Endothelial cell of umbilical vein (primary cell): ENCODE data around the gene PDZD4. TPM values are rescaled to one million over a fixed set of nuclear protein-coding genes. Genes with fewer than 3 reads are reported as not detected.

Experiments
- BruUV-seq: library from RNA; stranded (reverse); fragments of 400-500 nt; replicated peaks from 2 replicates; lab custom pipeline; 2021; lab: Mats Ljungman, UMichigan
- CTCF ChIA-PET: fragments of 300-600, 350-600 bp; sonication (Branson Sonifier 250); formaldehyde crosslinking; loops from one replicate; lab custom pipeline; 2021; ENCODE audit warnings: antibody characterized with exemption, inconsistent platforms; lab: Charles Lee
- POLR2A ChIA-PET: fragments of 300-600, 350-600 bp; sonication (Branson Sonifier 250); formaldehyde crosslinking; loops from one replicate; lab custom pipeline; 2021; ENCODE audit warnings: antibody characterized with exemption, inconsistent platforms; lab: Charles Lee
- DNase-seq: peaks from one replicate; pipeline ENCODE4 v3.0.0-alpha.2; 2011; ENCODE audit warnings: low read depth, low spot score
- FAIRE-seq: peaks from 2 replicates; lab custom pipeline; 2011; peaks lifted over from hg19 to GRCh38; lab: Jason Lieb, UNC
- H2AFZ ChIP-seq: 2 replicates; pipeline ENCODE4 v1.6.0; 2012; ENCODE audit warnings: low read depth, low read length, control low read depth, inconsistent platforms
- H3K27ac ChIP-seq: 2 replicates; pipeline ENCODE4 v1.5.1; 2011; ENCODE audit warnings: low read depth, mild to moderate bottlenecking, control low read depth, low read length, moderate library complexity; ENCODE audit not compliant: insufficient read depth
- H3K27me3 ChIP-seq, 2 experiments: 2 replicates each; pipeline versions ENCODE4 v1.6.0 to v1.6.1; 2011; ENCODE audit warnings: low read length in 2 of 2, mixed read lengths in 1 of 2; ENCODE audit not compliant: control insufficient read depth in 2 of 2, insufficient read depth in 2 of 2
- H3K36me3 ChIP-seq, 2 experiments: 2 replicates in 1 of 2; 3 replicates in 1 of 2; pipeline ENCODE4 v1.5.1; 2011; ENCODE audit warnings: low read length in 2 of 2, mild to moderate bottlenecking in 1 of 2, moderate library complexity in 1 of 2; ENCODE audit not compliant: control insufficient read depth in 2 of 2, insufficient read depth in 2 of 2; ENCODE audit errors: extremely low read depth in 1 of 2
- H3K4me1 ChIP-seq: 3 replicates; pipeline ENCODE4 v1.5.1; 2011; ENCODE audit warnings: mild to moderate bottlenecking, low read length; ENCODE audit not compliant: control insufficient read depth, insufficient read depth; ENCODE audit errors: extremely low read depth
- H3K4me2 ChIP-seq: 2 replicates; pipeline ENCODE4 v1.6.1; 2011; ENCODE audit warnings: low read length, control low read depth, mixed read lengths; ENCODE audit not compliant: insufficient read depth
- H3K4me3 ChIP-seq, 3 experiments: fragments of 200-600 bp in 1 of 3; sonication (generic), shearing (Covaris generic) in 1 of 3; replicated peaks in 1 of 3; 2 replicates each; pipeline ENCODE4 v1.5.1; 2011 to 2016; ENCODE audit warnings: control low read depth in 3 of 3, low read length in 3 of 3, mild to moderate bottlenecking in 2 of 3, inconsistent platforms in 1 of 3, low read depth in 1 of 3, moderate library complexity in 1 of 3; ENCODE audit not compliant: insufficient read depth in 1 of 3
- H3K79me2 ChIP-seq: 2 replicates; pipeline ENCODE4 v1.6.0; 2012; ENCODE audit warnings: low read length, inconsistent platforms; ENCODE audit not compliant: control insufficient read depth, insufficient read depth
- H3K9ac ChIP-seq: replicated peaks from 2 replicates; pipeline ENCODE3; 2011; ENCODE audit warnings: low read length, control low read depth; ENCODE audit not compliant: insufficient read depth; ENCODE audit errors: extremely low read depth
- H3K9me1 ChIP-seq: replicated peaks from 3 replicates; pipeline ENCODE4 v1.6.0; 2011; ENCODE audit warnings: mild to moderate bottlenecking, low read length; ENCODE audit not compliant: control insufficient read depth, insufficient read depth; ENCODE audit errors: extremely low read depth
- H3K9me3 ChIP-seq: replicated peaks from 2 replicates; pipeline ENCODE4 v1.5.1; 2012; ENCODE audit warnings: low read length, inconsistent platforms; ENCODE audit not compliant: control insufficient read depth, insufficient read depth
- H4K20me1 ChIP-seq: replicated peaks from 2 replicates; pipeline ENCODE3; 2011; ENCODE audit warnings: mild to moderate bottlenecking, low read length; ENCODE audit not compliant: control insufficient read depth, insufficient read depth; ENCODE audit errors: extremely low read depth
- EZH2 ChIP-seq: IDR thresholded peaks from 2 replicates; pipeline ENCODE4 v1.6.1; 2012; ENCODE audit warnings: borderline replicate concordance, low read depth, mild to moderate bottlenecking, moderate library complexity, low read length, inconsistent platforms; ENCODE audit not compliant: severe bottlenecking
- FOS ChIP-seq: IDR thresholded peaks from 2 replicates; pipeline ENCODE4 v1.6.1; 2011; ENCODE audit warnings: mild to moderate bottlenecking, low read length, moderate library complexity, borderline replicate concordance; ENCODE audit not compliant: insufficient read depth
- GATA2 ChIP-seq: IDR thresholded peaks from 2 replicates; pipeline ENCODE4 v1.7.0; 2011; ENCODE audit warnings: low read depth, mild to moderate bottlenecking, moderate library complexity, mixed read lengths, low read length; ENCODE audit not compliant: insufficient read length, insufficient read depth
- JUN ChIP-seq: IDR thresholded peaks from 2 replicates; pipeline ENCODE4 v1.6.1; 2011; ENCODE audit warnings: borderline replicate concordance, low read depth; ENCODE audit not compliant: insufficient read length, insufficient read depth
- MAX ChIP-seq: IDR thresholded peaks from 2 replicates; pipeline ENCODE4 v1.6.1; 2011; ENCODE audit not compliant: insufficient read depth, insufficient read length
- MYC ChIP-seq: IDR thresholded peaks from one replicate; pipeline ENCODE4 v1.6.1; 2011; ENCODE audit warnings: mild to moderate bottlenecking, low read depth, low read length
- POLR2A ChIP-seq: IDR thresholded peaks from 2 replicates; pipeline ENCODE4 v1.6.1; 2012; ENCODE audit warnings: low read depth, mild to moderate bottlenecking, control low read depth, low read length
- POLR2AphosphoS5 ChIP-seq: IDR thresholded peaks from 2 replicates; pipeline ENCODE4 v1.6.1; 2012; ENCODE audit warnings: low read depth, mild to moderate bottlenecking, control low read depth, low read length, moderate library complexity; ENCODE audit not compliant: insufficient read depth
- dilution Hi-C: fragments of 300-500 bp; cut with MboI; formaldehyde crosslinking; loops from one replicate; pipeline ENCODE4 v1.15.0; 2019; ENCODE audit warnings: low sequenced_read_pairs; ENCODE audit not compliant: extremely low pct_ligation_motif_present
- intact Hi-C: fragments of 100-400 bp; cut with micrococcal nuclease; formaldehyde crosslinking; loops from one replicate; pipeline ENCODE4 v1.10.0; 2022
- polyA plus RNA-seq, 4 experiments: library from polyadenylated mRNA; depleted of rRNA in 3 of 4; stranded (reverse) in 3 of 4; unstranded in 1 of 4; fragments of >200 nt; gene quantifications; 2 replicates each; pipeline versions ENCODE4 v1.2.1 to v1.2.3, GENCODE V29; 2011 to 2012; ENCODE audit warnings: missing spikeins in 1 of 4
- total RNA-seq: library from RNA; stranded (reverse); gene quantifications from 2 replicates; pipeline ENCODE4 v1.2.3, GENCODE V29; 2021
- TF ChIP-seq, protein P1 (sequence below), 2 donors: IDR thresholded peaks; 1 replicate in 1 of 2; 2 replicates in 1 of 2; pipeline ENCODE4 v1.5.1; 2011; ENCODE audit warnings: low read length in 2 of 2, mild to moderate bottlenecking in 2 of 2, moderate library complexity in 2 of 2, control low read depth in 1 of 2, inconsistent platforms in 1 of 2, low read depth in 1 of 2; ENCODE audit not compliant: insufficient read depth in 1 of 2; ENCODE audit errors: extremely low read depth in 1 of 2

PDZD4 gene
- total and polyA plus RNA-seq, 2 donors (not counting 3 experiments of a cell fraction or from before 2014, with no cell fraction given) = 0.07 to 0.09 TPM

DNA sequence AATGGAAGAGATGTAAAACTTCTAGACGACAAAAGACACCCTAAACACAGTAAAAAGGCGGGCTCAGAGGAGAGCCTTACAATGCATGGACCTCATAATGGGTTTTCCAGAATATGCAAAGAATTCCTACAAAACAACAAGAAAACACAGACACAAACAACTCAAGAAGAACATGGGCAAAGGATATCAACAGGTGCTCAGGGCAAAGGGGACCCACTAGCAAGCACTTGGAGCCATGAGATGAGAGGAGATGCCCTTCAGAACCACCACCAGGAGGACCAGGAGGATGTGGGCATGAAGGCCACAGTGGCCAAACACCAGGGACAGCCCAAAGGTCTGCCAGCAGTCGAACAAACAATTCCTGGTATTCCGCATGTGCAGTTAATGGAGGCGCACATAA, 17.2 kb downstream of the PDZD4 start:
- H3K9me3 ChIP-seq = no peaks in the 10 kb centered on the region
- H3K27me3 ChIP-seq = peaks cover 0 to 2% of the 10 kb centered on the region in 2 experiments
- FAIRE-seq (no peak), DNase-seq (no peak)
- CTCF ChIA-PET = no interaction called here
- H3K4me1 ChIP-seq = no peaks in the 10 kb centered on the region
- H4K20me1 ChIP-seq = no peaks in the 10 kb centered on the region
- dilution Hi-C loops (no loop called here), intact Hi-C loops (loop anchor here (10.0 kb wide), 1 partner anchor 72 kb away; the partner anchor contains the start of gene L1CAM)
- no TSS peak for BruUV-seq
- no peaks in the 10 kb centered on the region for H3K36me3 ChIP-seq
- POLR2A ChIA-PET = no interaction called here
- H3K27ac ChIP-seq = no peak overlapping the region
- H3K9me1 ChIP-seq = no peaks in the 10 kb centered on the region
- no peak overlapping the region for H3K4me3 ChIP-seq
- no peak overlapping the region for H3K9ac ChIP-seq
- H3K4me2 ChIP-seq = no peak overlapping the region
- TF ChIP-seq, protein P1, sequence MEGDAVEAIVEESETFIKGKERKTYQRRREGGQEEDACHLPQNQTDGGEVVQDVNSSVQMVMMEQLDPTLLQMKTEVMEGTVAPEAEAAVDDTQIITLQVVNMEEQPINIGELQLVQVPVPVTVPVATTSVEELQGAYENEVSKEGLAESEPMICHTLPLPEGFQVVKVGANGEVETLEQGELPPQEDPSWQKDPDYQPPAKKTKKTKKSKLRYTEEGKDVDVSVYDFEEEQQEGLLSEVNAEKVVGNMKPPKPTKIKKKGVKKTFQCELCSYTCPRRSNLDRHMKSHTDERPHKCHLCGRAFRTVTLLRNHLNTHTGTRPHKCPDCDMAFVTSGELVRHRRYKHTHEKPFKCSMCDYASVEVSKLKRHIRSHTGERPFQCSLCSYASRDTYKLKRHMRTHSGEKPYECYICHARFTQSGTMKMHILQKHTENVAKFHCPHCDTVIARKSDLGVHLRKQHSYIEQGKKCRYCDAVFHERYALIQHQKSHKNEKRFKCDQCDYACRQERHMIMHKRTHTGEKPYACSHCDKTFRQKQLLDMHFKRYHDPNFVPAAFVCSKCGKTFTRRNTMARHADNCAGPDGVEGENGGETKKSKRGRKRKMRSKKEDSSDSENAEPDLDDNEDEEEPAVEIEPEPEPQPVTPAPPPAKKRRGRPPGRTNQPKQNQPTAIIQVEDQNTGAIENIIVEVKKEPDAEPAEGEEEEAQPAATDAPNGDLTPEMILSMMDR (IDR thresholded peaks at IDR 0.05; ENCODE audit: extremely low read depth in 1 of 2, insufficient read depth in 1 of 2, low read depth in 1 of 2, low read length in 2 of 2) = no peak
- no peak for TF ChIP-seq MYC
- no peak for TF ChIP-seq POLR2A
- TF ChIP-seq POLR2AphosphoS5 = no peak
- TF ChIP-seq MAX = no peak
- no peak for TF ChIP-seq GATA2
- TF ChIP-seq EZH2 = no peak
- no peak for TF ChIP-seq FOS
- no peak for TF ChIP-seq JUN
- H3K79me2 ChIP-seq = no peaks in the 10 kb centered on the region
- no peak overlapping the region for H2AFZ ChIP-seq
